OCI-LY7 (cell line): Measurements from ENCODE around the gene OR51G2.

Experiments
- CTCF ChIP-seq: fragments of 200-600 bp; sonication (generic); conservative IDR thresholded peaks from 2 replicates; pipeline ENCODE4 v1.5.1; 2014; ENCODE audit warnings: mild to moderate bottlenecking, antibody characterized with exemption, low read length, moderate library complexity, mixed read lengths
- EZH2phosphoT487 ChIP-seq: fragments of 200-600 bp; sonication (generic); IDR thresholded peaks from 2 replicates; pipeline ENCODE4 v1.6.1; 2018; ENCODE audit warnings: low read depth, borderline replicate concordance, mild to moderate bottlenecking, mixed run types, antibody characterized with exemption, low read length, moderate library complexity, mixed read lengths

GRCh38 chr11:4919250-4919649, at the start of gene OR51G2:
- TF ChIP-seq CTCF (no peak), EZH2phosphoT487 (no peak)
